RWPE2 (cell line): ENCODE measurements around the gene APOL4.
"Not testable (repeated sequence)": the region's sequence is repeated elsewhere in the genome, so short reads cannot be mapped to it uniquely, and the experiment has no call there.

Experiments used
- ATAC-seq: fragments of 200-7000 bp; cut with Tn5 transposase; 3 replicates; pipeline ENCODE4 v1.9.1; 2021; ENCODE audit warnings: low read depth
- DNase-seq: peaks from one replicate; pipeline ENCODE4 v3.0.0-alpha.2; 2020; ENCODE audit warnings: low spot score
- H3K27ac ChIP-seq: fragments of 450-650 bp; 2 replicates; pipeline ENCODE4 v1.5.1; 2017; ENCODE audit warnings: mild to moderate bottlenecking; ENCODE audit not compliant: poor library complexity, severe bottlenecking
- H3K27me3 ChIP-seq: fragments of 250-450 bp; sonication (Bioruptor Pico); 2 replicates; pipeline ENCODE4 v1.5.1; 2021; ENCODE audit warnings: mild to moderate bottlenecking, moderate library complexity; ENCODE audit not compliant: insufficient read depth, poor library complexity, severe bottlenecking
- H3K36me3 ChIP-seq: fragments of 250-450 bp; sonication (Bioruptor Pico); 2 replicates; pipeline ENCODE4 v1.5.1; 2020; ENCODE audit warnings: low read depth, mild to moderate bottlenecking, moderate library complexity
- H3K4me1 ChIP-seq: fragments of 250-450 bp; sonication (Bioruptor Pico); 2 replicates; pipeline ENCODE4 v1.5.1; 2021; ENCODE audit warnings: mild to moderate bottlenecking, moderate library complexity; ENCODE audit not compliant: insufficient read depth, poor library complexity, severe bottlenecking
- H3K4me3 ChIP-seq: fragments of 250-450 bp; sonication (Bioruptor Pico); 2 replicates; pipeline ENCODE4 v1.5.1; 2021; ENCODE audit warnings: mild to moderate bottlenecking, moderate library complexity; ENCODE audit not compliant: severe bottlenecking
- H3K9me3 ChIP-seq: fragments of 250-450 bp; sonication (Bioruptor Pico); 2 replicates; pipeline ENCODE4 v1.5.1; 2021; ENCODE audit warnings: mild to moderate bottlenecking, moderate library complexity; ENCODE audit not compliant: severe bottlenecking
- TF ChIP-seq, protein P1 (sequence below): fragments of 450-650 bp; IDR thresholded peaks from one replicate; pipeline ENCODE4 v1.5.1; 2017; ENCODE audit warnings: mild to moderate bottlenecking, moderate library complexity; ENCODE audit not compliant: poor library complexity, severe bottlenecking

The APOL4 gene

DNA sequence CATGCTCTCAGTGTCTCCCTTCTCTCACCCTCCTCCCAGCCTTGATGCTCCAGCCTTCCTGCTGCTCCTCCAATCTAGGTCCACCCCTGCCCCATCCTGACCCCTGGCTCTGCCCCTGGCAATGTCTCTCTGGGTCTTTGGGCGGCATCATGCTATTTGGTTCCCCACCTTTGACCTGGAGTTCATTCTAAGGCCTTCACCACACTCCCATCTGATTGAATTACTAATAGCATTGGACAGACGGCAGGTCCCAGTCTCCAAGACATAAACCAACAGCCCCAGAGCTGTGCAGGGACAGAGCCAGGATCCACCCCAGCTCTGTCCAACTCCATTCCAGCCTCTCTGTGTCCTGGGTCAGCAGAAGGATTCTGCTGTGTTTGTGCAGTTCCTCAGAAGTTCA lies 7.2 kb downstream of the APOL4 start:
- no peaks in the 10 kb centered on the region for H3K4me1 ChIP-seq
- no peaks in the 10 kb centered on the region for H3K9me3 ChIP-seq
- TF ChIP-seq, protein P1, sequence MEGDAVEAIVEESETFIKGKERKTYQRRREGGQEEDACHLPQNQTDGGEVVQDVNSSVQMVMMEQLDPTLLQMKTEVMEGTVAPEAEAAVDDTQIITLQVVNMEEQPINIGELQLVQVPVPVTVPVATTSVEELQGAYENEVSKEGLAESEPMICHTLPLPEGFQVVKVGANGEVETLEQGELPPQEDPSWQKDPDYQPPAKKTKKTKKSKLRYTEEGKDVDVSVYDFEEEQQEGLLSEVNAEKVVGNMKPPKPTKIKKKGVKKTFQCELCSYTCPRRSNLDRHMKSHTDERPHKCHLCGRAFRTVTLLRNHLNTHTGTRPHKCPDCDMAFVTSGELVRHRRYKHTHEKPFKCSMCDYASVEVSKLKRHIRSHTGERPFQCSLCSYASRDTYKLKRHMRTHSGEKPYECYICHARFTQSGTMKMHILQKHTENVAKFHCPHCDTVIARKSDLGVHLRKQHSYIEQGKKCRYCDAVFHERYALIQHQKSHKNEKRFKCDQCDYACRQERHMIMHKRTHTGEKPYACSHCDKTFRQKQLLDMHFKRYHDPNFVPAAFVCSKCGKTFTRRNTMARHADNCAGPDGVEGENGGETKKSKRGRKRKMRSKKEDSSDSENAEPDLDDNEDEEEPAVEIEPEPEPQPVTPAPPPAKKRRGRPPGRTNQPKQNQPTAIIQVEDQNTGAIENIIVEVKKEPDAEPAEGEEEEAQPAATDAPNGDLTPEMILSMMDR, result no peak
- no peaks in the 10 kb centered on the region for H3K36me3 ChIP-seq
- no peak for ATAC-seq
- no peak for DNase-seq
- H3K27me3 ChIP-seq, result no peaks in the 10 kb centered on the region
- H3K4me3 ChIP-seq, result no peak overlapping the region
- H3K27ac ChIP-seq, result no peak overlapping the region

DNA sequence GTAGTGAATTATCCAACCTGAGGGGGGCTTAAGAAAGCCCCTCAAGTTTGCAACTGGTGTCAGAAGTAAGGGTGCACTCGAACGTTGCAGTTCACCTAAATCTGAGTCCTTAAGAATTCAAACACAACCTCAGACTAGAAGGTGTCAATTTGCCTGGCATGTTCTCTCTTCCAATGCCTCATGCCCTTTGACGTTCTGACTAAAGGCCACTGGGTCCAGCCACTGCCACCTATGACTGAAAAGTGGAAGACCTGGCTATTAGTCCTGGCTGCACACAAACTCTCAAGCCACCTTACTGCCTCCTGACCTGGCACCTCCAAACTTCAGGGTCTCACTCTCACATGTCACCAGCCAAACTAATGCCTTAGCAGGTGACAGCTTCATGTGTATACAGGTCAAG lies 8.0 kb downstream of the APOL4 start:
- ATAC-seq, result no peak
- TF ChIP-seq, protein P1, result no peak
- Histone ChIP-seq H3K9me3 (no peaks in the 10 kb centered on the region), H3K27ac (no peak overlapping the region), H3K4me1 (no peaks in the 10 kb centered on the region), H3K4me3 (no peak overlapping the region), H3K27me3 (no peaks in the 10 kb centered on the region), H3K36me3 (no peaks in the 10 kb centered on the region)
- no peak for DNase-seq

DNA sequence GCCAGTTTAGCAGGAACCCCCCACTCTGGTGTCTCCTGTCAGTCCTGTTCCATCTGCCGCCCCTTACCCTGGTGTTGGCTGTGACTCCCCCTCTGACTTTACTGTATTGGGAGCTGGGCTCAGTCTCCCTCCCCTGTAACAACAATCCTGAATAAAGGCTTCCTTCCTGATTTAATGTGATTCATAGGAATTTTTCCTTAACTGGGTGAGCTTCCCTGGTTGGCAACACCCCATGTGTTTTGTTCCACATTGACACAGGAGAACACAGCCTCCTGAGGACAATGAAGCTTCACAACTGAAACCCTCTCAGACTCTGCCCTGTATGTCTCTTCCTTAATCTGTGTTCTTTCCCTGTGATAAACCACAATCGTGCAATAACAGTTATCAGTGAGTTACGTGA lies 8.4 kb downstream of the APOL4 start:
- Histone ChIP-seq H3K27ac (no peak overlapping the region), H3K36me3 (no peaks in the 10 kb centered on the region), H3K4me1 (no peaks in the 10 kb centered on the region), H3K9me3 (no peaks in the 10 kb centered on the region), H3K4me3 (no peak overlapping the region), H3K27me3 (no peaks in the 10 kb centered on the region)
- DNase-seq (no peak), ATAC-seq (no peak)
- TF ChIP-seq, protein P1, result no peak

DNA sequence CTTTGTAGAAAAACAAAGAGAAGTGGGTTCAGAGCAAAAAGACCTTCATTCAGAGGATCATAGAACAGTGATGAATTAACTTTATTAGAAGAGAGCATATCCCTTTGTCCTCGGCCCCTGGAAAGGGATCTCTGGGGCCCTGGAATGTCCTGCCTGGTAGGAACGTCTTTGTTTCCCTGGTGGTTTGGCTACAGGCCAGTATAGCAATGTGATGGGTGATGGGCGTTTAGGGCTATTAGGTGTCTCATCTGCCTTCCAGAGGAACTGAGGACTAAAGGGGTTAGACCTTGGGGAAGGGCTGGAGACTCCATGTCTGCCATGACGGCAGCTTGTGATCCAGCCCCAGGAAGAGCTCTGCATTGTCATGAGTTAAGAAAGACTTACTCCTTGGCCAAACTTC lies 9.1 kb downstream of the APOL4 start:
- ATAC-seq (0 out of 3 replicates have a peak, but pooled peaks have one; percentile 12), DNase-seq (no peak)
- Histone ChIP-seq H3K27ac (no peak overlapping the region), H3K4me3 (no peak overlapping the region), H3K27me3 (no peaks in the 10 kb centered on the region), H3K9me3 (no peaks in the 10 kb centered on the region), H3K4me1 (no peaks in the 10 kb centered on the region), H3K36me3 (no peaks in the 10 kb centered on the region)
- TF ChIP-seq, protein P1, result no peak

DNA sequence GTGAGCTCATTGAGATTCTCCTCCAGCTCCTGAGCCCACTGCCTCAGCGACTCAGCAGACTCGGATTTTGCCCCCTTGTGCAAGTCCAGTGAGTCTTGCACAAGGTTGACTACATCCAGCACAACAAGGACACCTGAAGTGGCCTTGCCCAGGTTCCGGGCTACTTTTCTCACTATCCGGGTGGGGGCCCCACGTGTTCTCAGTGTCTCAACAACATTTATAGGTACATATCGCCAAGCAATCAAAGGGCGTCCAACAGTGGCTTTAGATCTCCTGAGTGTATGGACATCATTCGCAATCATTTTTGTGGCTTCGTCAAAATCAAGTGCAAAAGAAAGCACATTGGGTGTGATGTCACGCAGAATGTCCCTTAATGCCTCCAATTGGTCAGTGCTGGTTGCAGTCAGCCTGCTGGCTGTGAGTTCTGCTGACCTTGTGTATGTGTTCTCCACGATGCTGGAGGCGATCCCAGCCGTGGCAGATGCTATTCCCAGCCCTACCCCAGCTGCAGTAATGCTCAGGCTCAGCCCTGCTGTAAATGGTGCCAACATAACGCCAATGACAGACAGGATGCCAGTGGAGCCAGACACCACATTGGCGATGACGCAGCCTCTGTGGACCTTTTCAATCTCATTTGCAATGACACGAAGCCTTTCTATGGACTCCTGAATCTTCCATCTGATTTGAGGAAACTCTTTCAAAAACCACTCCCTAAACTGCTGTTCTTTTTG lies 10.3 kb downstream of the APOL4 start:
- Histone ChIP-seq H3K36me3 (no peaks in the 10 kb centered on the region), H3K27me3 (no peaks in the 10 kb centered on the region), H3K4me1 (no peaks in the 10 kb centered on the region), H3K4me3 (no peak overlapping the region), H3K27ac (no peak overlapping the region), H3K9me3 (no peaks in the 10 kb centered on the region)
- TF ChIP-seq, protein P1, result no peak
- DNase-seq (no peak), ATAC-seq (no peak)

DNA sequence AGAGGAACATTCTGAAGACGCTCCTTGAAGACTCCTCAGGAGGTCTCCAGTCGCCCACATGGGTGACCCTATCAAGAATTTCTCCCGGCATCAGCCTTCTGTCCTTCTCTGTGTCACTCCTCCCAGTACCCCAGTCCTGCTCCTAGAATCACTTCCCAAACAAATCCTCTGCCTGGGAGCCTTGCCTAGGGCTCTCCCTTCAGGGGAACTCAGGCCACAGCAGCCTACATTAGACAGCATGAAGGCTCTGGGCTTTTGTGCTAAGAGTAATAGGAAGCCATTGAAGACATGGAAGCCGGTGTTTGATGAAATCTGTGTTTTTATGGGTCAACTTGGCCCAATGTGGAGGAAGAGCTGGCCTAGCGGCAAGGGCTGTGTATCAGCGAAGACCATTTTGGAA lies 13.7 kb downstream of the APOL4 start:
- not testable (repeated sequence) for H3K36me3 ChIP-seq, H3K27ac ChIP-seq, DNase-seq, H3K4me1 ChIP-seq, H3K9me3 ChIP-seq, H3K27me3 ChIP-seq, H3K4me3 ChIP-seq
- ATAC-seq, result peak; percentile 10; the same call in 1 of the 3 replicates
